Activated CD4-positive, CD25-positive, alpha-beta regulatory T cell treated with anti-CD3 and anti-CD28 coated beads, Interleukin-2, amount 50 U/mL, for 16 hours (primary cell): Measurements from ENCODE around the gene TNFAIP1.

ENCODE experiments used
- DNase-seq: peaks from one replicate; pipeline ENCODE4 v3.0.0-alpha.2; 2020; ENCODE audit warnings: low read depth, low spot score

The TNFAIP1 gene

GRCh38 chr17:28370744-28371103 lies 35.2 kb downstream of the TNFAIP1 start:
- DNase-seq = no peak

GRCh38 chr17:28371245-28372202 lies 36.0 kb downstream of the TNFAIP1 start, which contains the start of gene SARM1:
SARM1 (plus strand) TSS chr17:28371694; CDS start chr17:28372033, 339 bp downstream.
- DNase-seq = peak; percentile 62

GRCh38 chr17:28372203-28372944 lies 36.8 kb downstream of the TNFAIP1 start:
- DNase-seq = no peak

GRCh38 chr17:28372945-28373274 lies 37.3 kb downstream of the TNFAIP1 start:
- DNase-seq = no peak

GRCh38 chr17:28379814-28380801 lies 44.5 kb downstream of the TNFAIP1 start:
- DNase-seq = no peak

GRCh38 chr17:28381141-28381825 lies 45.7 kb downstream of the TNFAIP1 start:
- no peak for DNase-seq

GRCh38 chr17:28384281-28385036 lies 48.9 kb downstream of the TNFAIP1 start:
- DNase-seq = peak; percentile 39

GRCh38 chr17:28385037-28385400 lies 49.5 kb downstream of the TNFAIP1 start:
- DNase-seq = no peak

GRCh38 chr17:28385406-28385805 lies 49.8 kb downstream of the TNFAIP1 start:
- DNase-seq = no peak

- no peak for DNase-seq
Measured at GRCh38 chr17:28386391-28386790, 50.8 kb downstream of the TNFAIP1 start.

GRCh38 chr17:28388106-28388505 lies 52.5 kb downstream of the TNFAIP1 start:
- no peak for DNase-seq

GRCh38 chr17:28390141-28390540 lies 54.6 kb downstream of the TNFAIP1 start:
- no peak for DNase-seq

- DNase-seq = no peak
Measured at GRCh38 chr17:28390563-28390962, 55.0 kb downstream of the TNFAIP1 start.

GRCh38 chr17:28390984-28391383 lies 55.4 kb downstream of the TNFAIP1 start:
- no peak for DNase-seq

GRCh38 chr17:28391401-28391800 lies 55.8 kb downstream of the TNFAIP1 start:
- no peak for DNase-seq

- DNase-seq = no peak
Measured at GRCh38 chr17:28392491-28392890, 56.9 kb downstream of the TNFAIP1 start.

- DNase-seq = no peak
Measured at GRCh38 chr17:28394337-28395116, 59.0 kb downstream of the TNFAIP1 start.

- DNase-seq = no peak
Measured at GRCh38 chr17:28395426-28395825, 59.9 kb downstream of the TNFAIP1 start.

GRCh38 chr17:28395968-28396367 lies 60.4 kb downstream of the TNFAIP1 start:
- no peak for DNase-seq
